Natural killer cell (primary cell): ENCODE results near the gene HOMEZ. TPM values are rescaled to one million over a fixed set of nuclear protein-coding genes. Genes with fewer than 3 reads are reported as not detected.

Source experiments
- ATAC-seq, 3 donors: fragments of 150-1000 bp in 2 of 3; fragments of 200-7000 bp in 1 of 3; cut with Tn5 transposase; 1 replicate in 1 of 3; 2 replicates in 2 of 3; pipeline ENCODE4 v1.10.0; 2021; ENCODE audit warnings: mild to moderate bottlenecking in 2 of 3, moderate library complexity in 2 of 3
- DNase-seq, 2 donors: peaks; one replicate each; pipeline versions ENCODE4 v3.0.0 to v3.0.0-alpha.2; 2013 to 2021; ENCODE audit warnings: mixed read lengths in 1 of 2
- H3K27ac ChIP-seq: one replicate; pipeline ENCODE4 v1.5.1; 2013; ENCODE audit warnings: mild to moderate bottlenecking, low read length
- H3K27me3 ChIP-seq: one replicate; pipeline ENCODE4 v1.6.1; 2013; ENCODE audit warnings: low read length; ENCODE audit not compliant: control insufficient read depth, insufficient read depth
- H3K36me3 ChIP-seq: one replicate; pipeline ENCODE4 v1.6.1; 2013; ENCODE audit warnings: low read length; ENCODE audit not compliant: control insufficient read depth, insufficient read depth
- H3K4me1 ChIP-seq: one replicate; pipeline ENCODE4 v1.6.1; 2013; ENCODE audit warnings: low read length; ENCODE audit not compliant: control insufficient read depth, insufficient read depth
- H3K4me3 ChIP-seq: one replicate; pipeline ENCODE4 v1.5.1; 2013; ENCODE audit warnings: low read length
- H3K9me3 ChIP-seq: one replicate; pipeline ENCODE4 v1.6.1; 2013; ENCODE audit warnings: low read length; ENCODE audit not compliant: control insufficient read depth, insufficient read depth
- H3K27ac Mint-ChIP-seq, 2 donors: one replicate each; pipeline ENCODE4 v1.8.0; 2022; ENCODE audit warnings: mild to moderate bottlenecking in 2 of 2, mixed read lengths in 2 of 2, moderate library complexity in 1 of 2
- H3K27me3 Mint-ChIP-seq, 2 donors: one replicate each; pipeline ENCODE4 v1.8.0; 2022; ENCODE audit warnings: low read depth in 2 of 2, mixed read lengths in 2 of 2
- H3K36me3 Mint-ChIP-seq: one replicate; pipeline ENCODE4 v1.8.0; 2022; ENCODE audit warnings: mixed read lengths
- H3K4me1 Mint-ChIP-seq, 2 donors: one replicate each; pipeline ENCODE4 v1.8.0; 2022; ENCODE audit warnings: mixed read lengths in 2 of 2
- H3K4me3 Mint-ChIP-seq: one replicate; pipeline ENCODE4 v1.8.0; 2022; ENCODE audit warnings: mild to moderate bottlenecking, moderate library complexity, mixed read lengths
- H3K9me3 Mint-ChIP-seq, 2 donors: one replicate each; pipeline ENCODE4 v1.8.0; 2022; ENCODE audit warnings: mixed read lengths in 2 of 2
- CTCF ChIP-seq: fragments of 200-600 bp; IDR thresholded peaks from one replicate; pipeline ENCODE4 v1.8.0; 2022; ENCODE audit warnings: antibody characterized with exemption
- WGBS: methylation state at CpG from one replicate; pipeline ENCODE4 v1.1.7; 2013; ENCODE audit warnings: missing lambda C conversion rate; ENCODE audit not compliant: insufficient coverage; 5-methylcytosine and 5-hydroxymethylcytosine counted together
- intact Hi-C: fragments of 100-400 bp; cut with micrococcal nuclease; formaldehyde crosslinking; loops from one replicate; pipeline ENCODE4 v1.14.2; 2022
- total RNA-seq, 4 donors: library from RNA; stranded (reverse); fragments of 120-200 nt in 1 of 4; gene quantifications; one replicate each; pipeline versions ENCODE4 v1.2.3 to v1.2.4, GENCODE V29; 2013 to 2022

HOMEZ gene
- total RNA-seq, 3 donors from 2014 or later (not counting 1 experiment from before 2014, with no cell fraction given), result 5.1 to 10.1 (median 7.0) TPM

- H3K4me1 Mint-ChIP-seq, result peaks cover 31 to 35% of the 10 kb centered on the region in 2 donors
These were observed 38.0 kb upstream of the HOMEZ start for GRCh38 chr14:23323838-23324454.

GRCh38 chr14:23322568-23323517, 36.9 kb upstream of the HOMEZ start:
- no peaks in the 10 kb centered on the region for H3K36me3 Mint-ChIP-seq
- H3K36me3 ChIP-seq, result peaks cover 28% of the 10 kb centered on the region
- H3K9me3 ChIP-seq, result no peaks in the 10 kb centered on the region
- H3K27ac ChIP-seq, result peak overlapping the region; percentile 91
- H3K4me1 ChIP-seq, result peaks cover 23% of the 10 kb centered on the region
- H3K27ac Mint-ChIP-seq, result peak overlapping the region; percentile 95 to 96
- H3K4me1 Mint-ChIP-seq, result peaks cover 31 to 35% of the 10 kb centered on the region in 2 donors
- no peaks in the 10 kb centered on the region for H3K27me3 Mint-ChIP-seq
- no peaks in the 10 kb centered on the region for H3K27me3 ChIP-seq
- peak overlapping the region; percentile 92 for H3K4me3 Mint-ChIP-seq
- 70% methylated on average over 10 of the region's 10 CpGs for WGBS
- H3K9me3 Mint-ChIP-seq, result no peaks in the 10 kb centered on the region
- intact Hi-C loops, result loop anchor here (5.0 to 10.0 kb wide), 2 partner anchors 58 to 406 kb away; partner anchors contain the start of gene RBM23
- TF ChIP-seq CTCF, result no peak
- ATAC-seq (no peak), DNase-seq (no peak)
- H3K4me3 ChIP-seq, result peak overlapping the region; percentile 66

More at GRCh38 chr14:23323838-23324454, 38.0 kb upstream of the HOMEZ start:
- DNase-seq (no peak), ATAC-seq (no peak)
- intact Hi-C loops, result loop anchor here (5.0 to 10.0 kb wide), 2 partner anchors 59 to 407 kb away; partner anchors contain the start of gene RBM23
- TF ChIP-seq CTCF, result no peak
- H3K9me3 Mint-ChIP-seq, result no peaks in the 10 kb centered on the region
- H3K27me3 ChIP-seq, result no peaks in the 10 kb centered on the region
- H3K4me3 ChIP-seq, result no peak overlapping the region
- peak overlapping the region; percentile 95 to 96 for H3K27ac Mint-ChIP-seq
- H3K36me3 Mint-ChIP-seq, result no peaks in the 10 kb centered on the region
- 93% methylated on average over 17 of the region's 18 CpGs for WGBS
- no peak overlapping the region for H3K27ac ChIP-seq
- no peak overlapping the region for H3K4me3 Mint-ChIP-seq
- no peaks in the 10 kb centered on the region for H3K27me3 Mint-ChIP-seq
- H3K36me3 ChIP-seq, result peaks cover 28% of the 10 kb centered on the region
- H3K9me3 ChIP-seq, result no peaks in the 10 kb centered on the region
- H3K4me1 ChIP-seq, result peaks cover 23% of the 10 kb centered on the region

- under 1% methylated on average over 55 of the region's 64 CpGs for WGBS
- Mint-ChIP-seq H3K9me3 (no peaks in the 10 kb centered on the region), H3K27ac (peak overlapping the region; percentile 95 to 96), H3K27me3 (no peaks in the 10 kb centered on the region), H3K4me1 (peaks cover 31 to 35% of the 10 kb centered on the region in 2 donors), H3K36me3 (no peaks in the 10 kb centered on the region), H3K4me3 (peak overlapping the region; percentile 92)
- peak overlapping the region; percentile 91 for H3K27ac ChIP-seq
- intact Hi-C loops, result loop anchor here (1.0 to 10.0 kb wide), 6 partner anchors 21 to 405 kb away; partner anchors contain the start of genes ACIN1, C14orf119, HOMEZ and NGDN
- H3K4me1 ChIP-seq, result peaks cover 23% of the 10 kb centered on the region
- no peak for TF ChIP-seq CTCF
- no peaks in the 10 kb centered on the region for H3K9me3 ChIP-seq
- ATAC-seq (peak in 1 of 3 donors; percentile 1), DNase-seq (peak; percentile 40 to 63)
- H3K4me3 ChIP-seq, result peak overlapping the region; percentile 66
- peaks cover 28% of the 10 kb centered on the region for H3K36me3 ChIP-seq
- H3K27me3 ChIP-seq, result no peaks in the 10 kb centered on the region
These were observed 35.9 kb upstream of the HOMEZ start for GRCh38 chr14:23321572-23322547.
